GM12878 (cell line): ENCODE results near the gene CAPN2. TPM values are rescaled to one million over a fixed set of nuclear protein-coding genes. Genes with fewer than 3 reads are reported as not detected.

ENCODE experiments used
- ATAC-seq: fragments of 200-7000 bp; cut with Tn5 transposase; 3 replicates; pipeline ENCODE4 v1.9.1; 2020; ENCODE audit warnings: mild to moderate bottlenecking, moderate library complexity
- BruUV-seq: library from RNA; stranded (reverse); fragments of 400-500 nt; replicated peaks from 2 replicates; lab custom pipeline; 2021; lab: Mats Ljungman, UMichigan
- CTCF ChIA-PET: fragments of 300-600 bp; sonication (Branson Sonifier 250); formaldehyde crosslinking; extraction: SDS; loops from one replicate; lab custom pipeline; 2021; ENCODE audit warnings: inconsistent platforms; lab: Yijun Ruan, JAX
- POLR2A ChIA-PET: fragments of 350-600 bp; formaldehyde crosslinking; extraction: SDS; loops from one replicate; lab custom pipeline; 2021; ENCODE audit warnings: inconsistent platforms; lab: Charles Lee
- RAD21 ChIA-PET: fragments of 300-600 bp; sonication (Branson Sonifier 250); formaldehyde crosslinking; loops from one replicate; lab custom pipeline; 2023; ENCODE audit warnings: antibody characterized with exemption; ENCODE audit not compliant: unreplicated experiment; lab: Charles Lee
- SMC1A ChIA-PET: fragments of 300-600 bp; sonication (Branson Sonifier 250); formaldehyde crosslinking; loops from one replicate; lab custom pipeline; 2023; ENCODE audit not compliant: unreplicated experiment, uncharacterized antibody; lab: Charles Lee
- DNase-seq: peaks from one replicate; pipeline ENCODE4 v3.0.0-alpha.2; 2011; ENCODE audit warnings: low read depth, low spot score
- FAIRE-seq: peaks from 3 replicates; lab custom pipeline; 2011; peaks lifted over from hg19 to GRCh38; lab: Jason Lieb, UNC
- H2AFZ ChIP-seq: 2 replicates; pipeline ENCODE4 v1.6.0; 2011; ENCODE audit warnings: low read depth, low read length, control low read depth; ENCODE audit not compliant: control insufficient read depth
- H3K27ac ChIP-seq: 2 replicates; pipeline ENCODE4 v1.5.1; 2011; ENCODE audit warnings: control low read depth; ENCODE audit not compliant: control insufficient read depth, insufficient read depth
- H3K27me3 ChIP-seq, 2 experiments: replicated peaks in 1 of 2; 2 replicates each; pipeline versions ENCODE4 v1.6.0 to v1.6.1; 2011; ENCODE audit warnings: low read length in 1 of 2; ENCODE audit not compliant: control insufficient read depth in 2 of 2, insufficient read depth in 2 of 2
- H3K36me3 ChIP-seq, 2 experiments: 2 replicates each; pipeline ENCODE4 v1.5.1; 2011; ENCODE audit warnings: low read length in 1 of 2; ENCODE audit not compliant: control insufficient read depth in 2 of 2, insufficient read depth in 2 of 2
- H3K4me1 ChIP-seq: 2 replicates; pipeline ENCODE4 v1.6.1; 2011; ENCODE audit warnings: mild to moderate bottlenecking, low read length, moderate library complexity, mixed read lengths; ENCODE audit not compliant: control insufficient read depth, insufficient read depth
- H3K4me2 ChIP-seq: 2 replicates; pipeline ENCODE4 v1.6.0; 2011; ENCODE audit warnings: control low read depth; ENCODE audit not compliant: control insufficient read depth, insufficient read depth
- H3K4me3 ChIP-seq: fragments of 200-600 bp; sonication (generic); 2 replicates; pipeline ENCODE4 v1.5.1; 2016
- H3K79me2 ChIP-seq: 2 replicates; pipeline ENCODE4 v1.6.0; 2011; ENCODE audit warnings: low read length; ENCODE audit not compliant: control insufficient read depth, insufficient read depth
- H3K9ac ChIP-seq: 2 replicates; pipeline ENCODE4 v1.8.0; 2011; ENCODE audit warnings: low read length, control low read depth, mixed read lengths; ENCODE audit not compliant: control insufficient read depth, insufficient read depth
- H3K9me3 ChIP-seq: replicated peaks from 3 replicates; pipeline ENCODE4 v1.5.1; 2011; ENCODE audit warnings: mild to moderate bottlenecking, low read length; ENCODE audit not compliant: control insufficient read depth, insufficient read depth
- H4K20me1 ChIP-seq: 2 replicates; pipeline ENCODE4 v1.6.0; 2011; ENCODE audit not compliant: control insufficient read depth, insufficient read depth
- BMI1 ChIP-seq: fragments of 450-650 bp; IDR thresholded peaks from 2 replicates; pipeline ENCODE4 v1.6.1; 2016; ENCODE audit warnings: mild to moderate bottlenecking, moderate library complexity, borderline replicate concordance
- CEBPB ChIP-seq, 2 experiments: fragments of 150-350 bp in 1 of 2; IDR thresholded peaks; 2 replicates each; pipeline ENCODE4 v1.6.1; 2012 to 2014; ENCODE audit warnings: low read depth in 2 of 2, low read length in 2 of 2, borderline replicate concordance in 1 of 2, inconsistent platforms in 1 of 2
- IKZF1 ChIP-seq: fragments of 450-650 bp; conservative IDR thresholded peaks from 2 replicates; pipeline ENCODE4 v1.6.1; 2017; ENCODE audit warnings: antibody characterized with exemption, mild to moderate bottlenecking
- MTA2 ChIP-seq: fragments of 450-650 bp; IDR thresholded peaks from 2 replicates; pipeline ENCODE4 v1.6.1; 2016; ENCODE audit warnings: low read depth, mild to moderate bottlenecking, moderate library complexity
- NFYA ChIP-seq: IDR thresholded peaks from 2 replicates; pipeline ENCODE4 v1.6.1; 2011; ENCODE audit warnings: low read depth, mild to moderate bottlenecking, low read length, improper control_type of control experiment, borderline replicate concordance
- NFYB ChIP-seq: IDR thresholded peaks from 2 replicates; pipeline ENCODE4 v1.6.1; 2011; ENCODE audit warnings: low read depth, mild to moderate bottlenecking, low read length, improper control_type of control experiment, moderate library complexity; ENCODE audit not compliant: insufficient read depth
- NRF1 ChIP-seq: conservative IDR thresholded peaks from 2 replicates; pipeline ENCODE4 v1.6.1; 2011; ENCODE audit warnings: mild to moderate bottlenecking, low read depth, low read length, improper control_type of control experiment
- PAX5 ChIP-seq: IDR thresholded peaks from 2 replicates; pipeline ENCODE4 v1.6.1; 2011; ENCODE audit warnings: low read depth, low read length, borderline replicate concordance
- PAX8 ChIP-seq: fragments of 450-650 bp; IDR thresholded peaks from 2 replicates; pipeline ENCODE4 v1.6.1; 2017; ENCODE audit warnings: mild to moderate bottlenecking, moderate library complexity
- RB1 ChIP-seq: fragments of 450-650 bp; formaldehyde crosslinking; IDR thresholded peaks from 2 replicates; pipeline ENCODE4 v1.6.1; 2017; ENCODE audit warnings: mild to moderate bottlenecking, borderline replicate concordance
- SPI1 ChIP-seq: IDR thresholded peaks from 2 replicates; pipeline ENCODE4 v1.6.1; 2011; ENCODE audit warnings: low read depth, mild to moderate bottlenecking, low read length, moderate library complexity, borderline replicate concordance; ENCODE audit not compliant: insufficient read depth
- WGBS: methylation state at CpG from one replicate; pipeline ENCODE4 v1.1.6; 2016; ENCODE audit warnings: low lambda C conversion rate; ENCODE audit not compliant: insufficient replicate concordance, insufficient coverage; ENCODE audit errors: missing lambda C conversion rate; 5-methylcytosine and 5-hydroxymethylcytosine counted together
- in situ Hi-C: fragments of 300-500 bp; cut with MboI; formaldehyde crosslinking; loops from 9 replicates; pipeline ENCODE4 v1.14.3; 2018; ENCODE audit warnings: mixed read lengths
- intact Hi-C: fragments of 100-400 bp; cut with micrococcal nuclease; formaldehyde crosslinking; loops from one replicate; pipeline ENCODE4 v1.14.2; 2022; ENCODE audit not compliant: unreplicated experiment
- polyA plus RNA-seq, 11 experiments: library from polyadenylated mRNA; depleted of rRNA in 4 of 11; unstranded in 6 of 11; stranded (reverse) in 5 of 11; fragments of >200 nt; fragmentation: Nextera tagmentation in 4 of 11; fragmentation: Illumina TruSeq in 1 of 11; extraction: Ambion mirVana in 4 of 11; extraction: Trizol in 1 of 11; gene quantifications; 1 replicate in 1 of 11; 2 replicates in 10 of 11; pipeline versions ENCODE4 v1.2.1 to v1.2.3, GENCODE V29; 2011 to 2016; ENCODE audit warnings: inconsistent platforms in 2 of 11, missing spikeins in 2 of 11, low read depth in 1 of 11
- total RNA-seq, 4 experiments: library from RNA; depleted of rRNA in 3 of 4; stranded (reverse); fragments of >200 nt in 3 of 4; fragmentation: Illumina TruSeq in 1 of 4; extraction: Trizol in 1 of 4; gene quantifications; 2 replicates each; pipeline versions ENCODE4 v1.2.1 to v1.2.3, GENCODE V29; 2013 to 2021
- TF ChIP-seq, protein P1 (sequence below): fragments of 450-650 bp; formaldehyde crosslinking; IDR thresholded peaks from 2 replicates; pipeline ENCODE4 v1.4.0; 2022; ENCODE audit warnings: mild to moderate bottlenecking, moderate library complexity
- TF ChIP-seq, protein P2 (sequence below): fragments of 450-650 bp; IDR thresholded peaks from 2 replicates; pipeline ENCODE4 v1.6.1; 2014; ENCODE audit warnings: mild to moderate bottlenecking
- TF ChIP-seq, protein P3 (sequence below): IDR thresholded peaks from 2 replicates; pipeline ENCODE4 v1.6.1; 2011; ENCODE audit warnings: low read depth, low read length, improper control_type of control experiment, borderline replicate concordance
- TF ChIP-seq, protein P4 (sequence below): IDR thresholded peaks from 2 replicates; pipeline ENCODE4 v1.6.1; 2012; ENCODE audit warnings: low read length, inconsistent platforms

The CAPN2 gene
- total and polyA plus RNA-seq, 10 of the 15 experiments (the other 5 are each of a cell fraction or from before 2014, with no cell fraction given) = 6.0 to 21.4 (median 16.6) TPM

DNA sequence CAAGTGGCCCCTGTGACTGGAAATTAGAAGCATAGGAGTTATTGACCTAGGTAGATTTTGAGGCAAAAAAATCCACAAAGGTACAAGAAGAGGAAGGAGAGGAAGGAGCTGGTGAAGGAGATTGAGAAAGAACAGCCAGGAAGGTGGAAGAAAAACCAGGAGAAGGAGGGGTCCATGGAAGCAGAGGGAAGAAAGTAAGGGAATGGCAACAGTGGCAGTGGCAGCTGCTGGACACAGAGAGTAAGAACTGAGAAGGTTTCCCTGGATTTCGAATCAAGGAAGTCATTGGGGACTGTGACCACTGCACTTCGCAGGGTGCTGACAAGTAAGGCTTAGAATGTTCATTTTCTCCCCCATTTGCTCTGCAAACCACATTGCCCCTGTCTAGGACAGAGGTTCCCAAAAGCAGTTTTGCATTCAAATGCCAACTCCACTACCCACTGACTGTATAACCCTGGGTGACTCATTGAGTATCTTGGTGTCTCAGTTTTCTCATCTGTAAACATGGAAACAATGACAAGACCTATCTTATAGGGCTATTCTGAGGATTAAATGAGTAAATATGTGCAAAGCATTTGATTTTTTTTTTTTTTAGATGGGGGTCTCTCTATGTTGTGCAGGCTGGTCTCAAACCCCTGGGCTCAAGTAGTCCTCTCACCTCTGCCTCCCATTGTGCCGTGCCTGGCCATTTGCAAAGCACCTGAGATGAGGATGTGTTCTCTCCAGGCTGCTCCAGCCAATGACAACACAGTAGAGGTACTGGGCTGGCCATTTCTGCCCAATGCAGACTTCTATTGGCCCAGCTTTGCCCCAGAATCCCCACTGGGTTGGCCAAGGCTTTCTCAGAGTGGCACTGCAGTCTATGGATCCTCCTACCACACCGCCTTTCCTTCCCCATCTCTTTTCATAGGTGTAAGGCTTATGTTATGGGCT lies 9.3 kb upstream of the CAPN2 start:
- H2AFZ ChIP-seq = no peak overlapping the region
- in situ Hi-C loops = no loop called here
- H3K4me1 ChIP-seq = peaks cover 6% of the 10 kb centered on the region
- H4K20me1 ChIP-seq = no peaks in the 10 kb centered on the region
- no peak for DNase-seq
- ChIA-PET RAD21 (no interaction called here), POLR2A (no interaction called here), CTCF (interaction anchor here (1.1 to 1.4 kb wide), 2 partner anchors 47 to 346 kb away, joined by 4 to 7 read pairs; no protein-coding TSS in a partner anchor), SMC1A (no interaction called here)
- H3K4me2 ChIP-seq = no peak overlapping the region
- 73% methylated on average over 4 of the region's 4 CpGs for WGBS
- H3K27ac ChIP-seq = no peak overlapping the region
- no peaks in the 10 kb centered on the region for H3K36me3 ChIP-seq
- FAIRE-seq = no peak
- BruUV-seq = no TSS peak
- H3K27me3 ChIP-seq = no peaks in the 10 kb centered on the region
- peak; percentile 21; the same call in 2 of the 3 replicates for ATAC-seq
- TF ChIP-seq BMI1 (no peak), PAX5 (no peak), NFYB (no peak), SPI1 (no peak), RB1 (no peak), MTA2 (no peak), NRF1 (no peak), CEBPB (IDR thresholded peaks at IDR 0.05; ENCODE audit: borderline replicate concordance in 1 of 2, low read depth in 2 of 2, low read length in 2 of 2) (no peak), IKZF1 (no peak), NFYA (no peak), PAX8 (no peak)
- TF ChIP-seq, protein P1, sequence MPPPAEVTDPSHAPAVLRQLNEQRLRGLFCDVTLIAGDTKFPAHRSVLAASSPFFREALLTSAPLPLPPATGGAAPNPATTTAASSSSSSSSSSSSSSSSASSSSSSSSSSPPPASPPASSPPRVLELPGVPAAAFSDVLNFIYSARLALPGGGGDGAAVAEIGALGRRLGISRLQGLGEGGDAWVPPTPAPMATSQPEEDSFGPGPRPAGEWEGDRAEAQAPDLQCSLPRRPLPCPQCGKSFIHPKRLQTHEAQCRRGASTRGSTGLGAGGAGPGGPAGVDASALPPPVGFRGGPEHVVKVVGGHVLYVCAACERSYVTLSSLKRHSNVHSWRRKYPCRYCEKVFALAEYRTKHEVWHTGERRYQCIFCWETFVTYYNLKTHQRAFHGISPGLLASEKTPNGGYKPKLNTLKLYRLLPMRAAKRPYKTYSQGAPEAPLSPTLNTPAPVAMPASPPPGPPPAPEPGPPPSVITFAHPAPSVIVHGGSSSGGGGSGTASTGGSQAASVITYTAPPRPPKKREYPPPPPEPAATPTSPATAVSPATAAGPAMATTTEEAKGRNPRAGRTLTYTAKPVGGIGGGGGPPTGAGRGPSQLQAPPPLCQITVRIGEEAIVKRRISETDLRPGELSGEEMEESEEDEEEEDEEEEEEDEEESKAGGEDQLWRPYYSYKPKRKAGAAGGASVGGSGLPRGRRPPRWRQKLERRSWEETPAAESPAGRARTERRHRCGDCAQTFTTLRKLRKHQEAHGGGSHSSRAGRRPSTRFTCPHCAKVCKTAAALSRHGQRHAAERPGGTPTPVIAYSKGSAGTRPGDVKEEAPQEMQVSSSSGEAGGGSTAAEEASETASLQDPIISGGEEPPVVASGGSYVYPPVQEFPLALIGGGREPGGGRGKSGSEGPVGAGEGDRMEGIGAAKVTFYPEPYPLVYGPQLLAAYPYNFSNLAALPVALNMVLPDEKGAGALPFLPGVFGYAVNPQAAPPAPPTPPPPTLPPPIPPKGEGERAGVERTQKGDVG (CRISPR knock-in tag) = no peak
- TF ChIP-seq, protein P2, sequence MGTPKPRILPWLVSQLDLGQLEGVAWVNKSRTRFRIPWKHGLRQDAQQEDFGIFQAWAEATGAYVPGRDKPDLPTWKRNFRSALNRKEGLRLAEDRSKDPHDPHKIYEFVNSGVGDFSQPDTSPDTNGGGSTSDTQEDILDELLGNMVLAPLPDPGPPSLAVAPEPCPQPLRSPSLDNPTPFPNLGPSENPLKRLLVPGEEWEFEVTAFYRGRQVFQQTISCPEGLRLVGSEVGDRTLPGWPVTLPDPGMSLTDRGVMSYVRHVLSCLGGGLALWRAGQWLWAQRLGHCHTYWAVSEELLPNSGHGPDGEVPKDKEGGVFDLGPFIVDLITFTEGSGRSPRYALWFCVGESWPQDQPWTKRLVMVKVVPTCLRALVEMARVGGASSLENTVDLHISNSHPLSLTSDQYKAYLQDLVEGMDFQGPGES = no peak
- TF ChIP-seq, protein P3, sequence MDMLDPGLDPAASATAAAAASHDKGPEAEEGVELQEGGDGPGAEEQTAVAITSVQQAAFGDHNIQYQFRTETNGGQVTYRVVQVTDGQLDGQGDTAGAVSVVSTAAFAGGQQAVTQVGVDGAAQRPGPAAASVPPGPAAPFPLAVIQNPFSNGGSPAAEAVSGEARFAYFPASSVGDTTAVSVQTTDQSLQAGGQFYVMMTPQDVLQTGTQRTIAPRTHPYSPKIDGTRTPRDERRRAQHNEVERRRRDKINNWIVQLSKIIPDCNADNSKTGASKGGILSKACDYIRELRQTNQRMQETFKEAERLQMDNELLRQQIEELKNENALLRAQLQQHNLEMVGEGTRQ = no peak
- TF ChIP-seq, protein P4, sequence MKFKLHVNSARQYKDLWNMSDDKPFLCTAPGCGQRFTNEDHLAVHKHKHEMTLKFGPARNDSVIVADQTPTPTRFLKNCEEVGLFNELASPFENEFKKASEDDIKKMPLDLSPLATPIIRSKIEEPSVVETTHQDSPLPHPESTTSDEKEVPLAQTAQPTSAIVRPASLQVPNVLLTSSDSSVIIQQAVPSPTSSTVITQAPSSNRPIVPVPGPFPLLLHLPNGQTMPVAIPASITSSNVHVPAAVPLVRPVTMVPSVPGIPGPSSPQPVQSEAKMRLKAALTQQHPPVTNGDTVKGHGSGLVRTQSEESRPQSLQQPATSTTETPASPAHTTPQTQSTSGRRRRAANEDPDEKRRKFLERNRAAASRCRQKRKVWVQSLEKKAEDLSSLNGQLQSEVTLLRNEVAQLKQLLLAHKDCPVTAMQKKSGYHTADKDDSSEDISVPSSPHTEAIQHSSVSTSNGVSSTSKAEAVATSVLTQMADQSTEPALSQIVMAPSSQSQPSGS = no peak
- TF ChIP-seq, all 136 proteins: peak for 0
- Histone ChIP-seq H3K4me3 (no peak overlapping the region), H3K79me2 (no peaks in the 10 kb centered on the region), H3K9me3 (no peaks in the 10 kb centered on the region), H3K9ac (no peak overlapping the region)
- intact Hi-C loops = no loop called here
